ENCODE data around the gene HNRNPA1L2. TPM values are rescaled to one million over a fixed set of nuclear protein-coding genes. Genes with fewer than 3 reads are reported as not detected.

Gene HNRNPA1L2
- total RNA-seq, 1 experiment from 2014 or later: 6.2 TPM

DNA sequence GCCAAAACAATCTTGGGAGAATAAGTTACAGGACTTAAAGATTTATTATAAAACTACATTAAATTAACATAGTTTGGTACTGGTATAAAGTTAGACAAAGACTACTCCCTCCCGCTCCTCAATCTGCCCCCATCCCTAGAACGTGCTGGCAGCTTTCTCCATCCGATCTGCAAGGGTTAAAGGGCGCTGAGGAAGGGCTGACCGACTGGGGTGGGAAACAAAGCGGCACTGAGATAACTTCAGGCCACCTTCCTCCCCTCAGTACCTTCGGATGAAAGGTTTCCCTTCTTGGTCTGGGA lies 9.6 kb downstream of the HNRNPA1L2 start:
- no peak overlapping the region for H2AFZ ChIP-seq (ENCODE audit: low read depth, low read length, poor library complexity, severe bottlenecking)
- ChIA-PET CTCF (interaction anchor here (1.0 to 1.8 kb wide), 5 partner anchors 10 to 316 kb away, joined by 3 to 10 read pairs (median 5); no protein-coding TSS in a partner anchor), POLR2A (interaction anchor here (1.2 to 3.0 kb wide), 4 partner anchors 12 to 35 kb away, joined by 3 to 32 read pairs (median 10); no protein-coding TSS in a partner anchor), RAD21 (ENCODE audit: low non-redundant PET in 1 of 2, low total read pairs in 2 of 2, uncharacterized antibody in 2 of 2, unreplicated experiment in 2 of 2) (interaction anchor here in 1 of 2 experiments (1.2 kb wide), 1 partner anchor 35 kb away, joined by 4 read pairs; no protein-coding TSS in a partner anchor)
- ATAC-seq: peak; percentile 44
- H3K27ac ChIP-seq (ENCODE audit: low read depth, low read length): peak overlapping the region; percentile 92
- peak overlapping the region; percentile 94 for H3K9ac ChIP-seq (ENCODE audit: low read length)
- peaks cover 2 to 8% of the 10 kb centered on the region in 2 experiments; a peak in 2 of 4 replicates for H3K36me3 ChIP-seq (ENCODE audit: control insufficient read depth in 1 of 2, insufficient read depth in 2 of 2, low read length in 2 of 2)
- no peaks in the 10 kb centered on the region for H4K20me1 ChIP-seq (ENCODE audit: insufficient read depth)
- peaks cover 64% of the 10 kb centered on the region for H3K79me2 ChIP-seq (ENCODE audit: insufficient read depth, low read length)
- peaks cover 4 to 14% of the 10 kb centered on the region in 2 experiments; a peak in 3 of 4 replicates for H3K4me1 ChIP-seq (ENCODE audit: control insufficient read depth in 1 of 2, insufficient read depth in 2 of 2, low read length in 2 of 2)
- no peaks in the 10 kb centered on the region for H3K9me2 ChIP-seq (ENCODE audit: insufficient read depth)
- intact Hi-C loops (cut with micrococcal nuclease): loop anchor here (1.0 to 5.0 kb wide), 3 partner anchors 35 to 201 kb away; partner anchors contain the start of gene VPS36
- peak overlapping the region; percentile 86 for H3K4me2 ChIP-seq (ENCODE audit: low read length)
- H3K27me3 ChIP-seq (ENCODE audit: insufficient read depth, low read length): no peaks in the 10 kb centered on the region
- peak overlapping the region; percentile 93 to 99 for H3K4me3 ChIP-seq (replicated peaks in 1 of 2; ENCODE audit: low read depth in 1 of 2, low read length in 2 of 2)
- no peak for DNase-seq (ENCODE audit: low read depth, low spot score)
- no TSS peak for BruUV-seq (replicated peaks)
- peak; percentile 69; the same call in 1 of the 2 replicates for TF ChIP-seq SIN3A (IDR thresholded peaks at IDR 0.05; ENCODE audit: low read depth)
- no peak for TF ChIP-seq ELF1 (IDR thresholded peaks at IDR 0.05; ENCODE audit: borderline replicate concordance, low read depth)
- no peaks in the 10 kb centered on the region for H3K9me3 ChIP-seq (ENCODE audit: control insufficient read depth in 1 of 2, insufficient read depth in 1 of 2, low read depth in 1 of 2, low read length in 2 of 2)

- Histone ChIP-seq H3K9me3 (ENCODE audit: control insufficient read depth in 1 of 2, insufficient read depth in 1 of 2, low read depth in 1 of 2, low read length in 2 of 2) (no peaks in the 10 kb centered on the region), H3K9me2 (ENCODE audit: insufficient read depth) (no peaks in the 10 kb centered on the region), H3K4me3 (replicated peaks in 1 of 2; ENCODE audit: low read depth in 1 of 2, low read length in 2 of 2) (peak within 1 kb of the TSS; percentile 93 to 99), H4K20me1 (ENCODE audit: insufficient read depth) (no peaks in the 10 kb centered on the region), H3K36me3 (ENCODE audit: control insufficient read depth in 1 of 2, insufficient read depth in 2 of 2, low read length in 2 of 2) (peaks cover 2 to 13% of the 10 kb centered on the region in 2 experiments; a peak in 2 of 4 replicates), H3K4me2 (ENCODE audit: low read length) (peak within 1 kb of the TSS; percentile 86), H2AFZ (ENCODE audit: low read depth, low read length, poor library complexity, severe bottlenecking) (no peak within 1 kb of the TSS), H3K27ac (ENCODE audit: low read depth, low read length) (peak within 1 kb of the TSS; percentile 92), H3K79me2 (ENCODE audit: insufficient read depth, low read length) (peaks cover 70% of the 10 kb centered on the region), H3K9ac (ENCODE audit: low read length) (peak within 1 kb of the TSS; percentile 94), H3K27me3 (ENCODE audit: insufficient read depth, low read length) (no peaks in the 10 kb centered on the region), H3K4me1 (ENCODE audit: control insufficient read depth in 1 of 2, insufficient read depth in 2 of 2, low read length in 2 of 2) (peaks cover 4 to 14% of the 10 kb centered on the region in 2 experiments; a peak in 3 of 4 replicates)
- CTCF ChIA-PET: interaction anchor here (1.0 to 2.4 kb wide), 7 partner anchors 9 to 316 kb away, joined by 3 to 13 read pairs (median 5); no protein-coding TSS in a partner anchor
- POLR2A ChIA-PET: interaction anchor here (0.6 to 3.0 kb wide), 8 partner anchors 10 to 633 kb away, joined by 3 to 32 read pairs (median 4); no protein-coding TSS in a partner anchor
- no TSS peak for BruUV-seq (replicated peaks)
- intact Hi-C loops (cut with micrococcal nuclease): loop anchor here (1.0 to 5.0 kb wide), 3 partner anchors 35 to 202 kb away; partner anchors contain the start of gene VPS36
- ATAC-seq (peak; percentile 97), DNase-seq (ENCODE audit: low read depth, low spot score) (peak; percentile 96)
- RAD21 ChIA-PET (ENCODE audit: low non-redundant PET in 1 of 2, low total read pairs in 2 of 2, uncharacterized antibody in 2 of 2, unreplicated experiment in 2 of 2): interaction anchor here in 1 of 2 experiments (1.2 kb wide), 1 partner anchor 35 kb away, joined by 4 read pairs; no protein-coding TSS in a partner anchor
- TF ChIP-seq, protein P1, sequence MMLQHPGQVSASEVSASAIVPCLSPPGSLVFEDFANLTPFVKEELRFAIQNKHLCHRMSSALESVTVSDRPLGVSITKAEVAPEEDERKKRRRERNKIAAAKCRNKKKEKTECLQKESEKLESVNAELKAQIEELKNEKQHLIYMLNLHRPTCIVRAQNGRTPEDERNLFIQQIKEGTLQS (IDR thresholded peaks at IDR 0.05): no peak
- TF ChIP-seq SIN3A (IDR thresholded peaks at IDR 0.05; ENCODE audit: low read depth): peak; percentile 54
- TF ChIP-seq SP1 (IDR thresholded peaks at IDR 0.05; ENCODE audit: low read depth): peak; percentile 48
- TF ChIP-seq, protein P2, sequence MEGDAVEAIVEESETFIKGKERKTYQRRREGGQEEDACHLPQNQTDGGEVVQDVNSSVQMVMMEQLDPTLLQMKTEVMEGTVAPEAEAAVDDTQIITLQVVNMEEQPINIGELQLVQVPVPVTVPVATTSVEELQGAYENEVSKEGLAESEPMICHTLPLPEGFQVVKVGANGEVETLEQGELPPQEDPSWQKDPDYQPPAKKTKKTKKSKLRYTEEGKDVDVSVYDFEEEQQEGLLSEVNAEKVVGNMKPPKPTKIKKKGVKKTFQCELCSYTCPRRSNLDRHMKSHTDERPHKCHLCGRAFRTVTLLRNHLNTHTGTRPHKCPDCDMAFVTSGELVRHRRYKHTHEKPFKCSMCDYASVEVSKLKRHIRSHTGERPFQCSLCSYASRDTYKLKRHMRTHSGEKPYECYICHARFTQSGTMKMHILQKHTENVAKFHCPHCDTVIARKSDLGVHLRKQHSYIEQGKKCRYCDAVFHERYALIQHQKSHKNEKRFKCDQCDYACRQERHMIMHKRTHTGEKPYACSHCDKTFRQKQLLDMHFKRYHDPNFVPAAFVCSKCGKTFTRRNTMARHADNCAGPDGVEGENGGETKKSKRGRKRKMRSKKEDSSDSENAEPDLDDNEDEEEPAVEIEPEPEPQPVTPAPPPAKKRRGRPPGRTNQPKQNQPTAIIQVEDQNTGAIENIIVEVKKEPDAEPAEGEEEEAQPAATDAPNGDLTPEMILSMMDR (IDR thresholded peaks at IDR 0.05 in 2 of 3, conservative IDR thresholded peaks at IDR 0.05 in 1 of 3; ENCODE audit: borderline replicate concordance in 1 of 3, insufficient read depth in 1 of 3, low read depth in 2 of 3, low read length in 2 of 3): peak in 2 of 3 experiments; percentile 65 to 70; a peak in 4 of 6 replicates
- no peak for TF ChIP-seq CEBPB (IDR thresholded peaks at IDR 0.05; ENCODE audit: low read depth)
- no peak for TF ChIP-seq TCF7L2 (IDR thresholded peaks at IDR 0.05; ENCODE audit: borderline replicate concordance, extremely low read depth, insufficient read depth, insufficient read length)
- TF ChIP-seq CBX3 (IDR thresholded peaks at IDR 0.05; ENCODE audit: low read depth): peak; percentile 48; the same call in 1 of the 2 replicates
- no peak for TF ChIP-seq ZFX (IDR thresholded peaks at IDR 0.05)
- peak; percentile 98 for TF ChIP-seq POLR2AphosphoS5 (IDR thresholded peaks at IDR 0.05; ENCODE audit: low read depth, low read length)
- no peak for TF ChIP-seq EZH2phosphoT487 (IDR thresholded peaks at IDR 0.05; ENCODE audit: borderline replicate concordance)
- no peak; the same call in 1 of the 2 replicates for TF ChIP-seq SRF (IDR thresholded peaks at IDR 0.05; ENCODE audit: low read depth)
- peak; percentile 91 for TF ChIP-seq ELF1 (IDR thresholded peaks at IDR 0.05; ENCODE audit: borderline replicate concordance, low read depth)
- no peak for TF ChIP-seq ZNF274 (IDR thresholded peaks at IDR 0.05; ENCODE audit: low read depth, low read length)
- peak; percentile 81 for TF ChIP-seq EGR1 (IDR thresholded peaks at IDR 0.05; ENCODE audit: low read depth)
Measured at GRCh38 chr13:52652196-52652979, 10.2 kb downstream of the HNRNPA1L2 start, which contains the start of gene SUGT1. SUGT1 (plus strand) TSS chr13:52652836; CDS start chr13:52652921, 85 bp downstream.

Measured in HCT116 (cell line).